ENCODE data around the gene CFAP46. TPM values are rescaled to one million over a fixed set of nuclear protein-coding genes. Genes with fewer than 3 reads are reported as not detected.

Gene CFAP46
- total RNA-seq, 2 experiments from 2014 or later: not detected

DNA sequence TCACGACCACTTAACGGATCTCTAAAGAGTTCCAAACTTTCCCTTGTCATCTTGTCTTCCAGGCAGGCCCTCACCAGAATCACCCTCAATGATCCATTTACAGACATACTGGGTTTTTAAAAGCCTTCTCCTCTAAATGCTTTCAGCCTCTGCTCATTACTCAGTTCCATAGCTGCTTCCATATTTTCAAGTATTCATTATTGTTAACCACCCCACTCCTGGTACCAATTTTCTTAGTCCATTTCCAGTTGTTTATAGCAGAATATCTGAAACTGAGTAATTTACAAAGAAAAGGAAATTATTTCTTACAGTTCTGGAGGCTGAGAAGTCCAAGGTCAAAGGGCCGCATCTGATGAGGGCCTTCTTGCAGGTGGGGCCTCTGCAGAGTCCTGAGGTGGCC is 100.0 kb downstream of the CFAP46 start:
- Histone ChIP-seq H3K4me2 (ENCODE audit: low read length) (no peak overlapping the region), H3K4me1 (ENCODE audit: insufficient read depth, low read length, poor library complexity, severe bottlenecking) (no peaks in the 10 kb centered on the region), H3K4me3 (ENCODE audit: low read depth, low read length, poor library complexity, severe bottlenecking) (no peak overlapping the region), H4K20me1 (ENCODE audit: insufficient read depth, low read length) (no peaks in the 10 kb centered on the region), H3K9me3 (ENCODE audit: low read length) (no peaks in the 10 kb centered on the region), H3K79me2 (ENCODE audit: insufficient read depth, low read depth, low read length) (no peaks in the 10 kb centered on the region), H3K36me3 (ENCODE audit: insufficient read depth, low read length) (no peaks in the 10 kb centered on the region), H2AFZ (ENCODE audit: low read length) (no peak overlapping the region), H3K27ac (ENCODE audit: low read depth, low read length, poor library complexity, severe bottlenecking) (no peak overlapping the region), H3K9me2 (ENCODE audit: insufficient read depth, low read length) (no peaks in the 10 kb centered on the region)
- intact Hi-C loops (cut with micrococcal nuclease; ENCODE audit: unreplicated experiment): no loop called here
- TF ChIP-seq, protein P1, sequence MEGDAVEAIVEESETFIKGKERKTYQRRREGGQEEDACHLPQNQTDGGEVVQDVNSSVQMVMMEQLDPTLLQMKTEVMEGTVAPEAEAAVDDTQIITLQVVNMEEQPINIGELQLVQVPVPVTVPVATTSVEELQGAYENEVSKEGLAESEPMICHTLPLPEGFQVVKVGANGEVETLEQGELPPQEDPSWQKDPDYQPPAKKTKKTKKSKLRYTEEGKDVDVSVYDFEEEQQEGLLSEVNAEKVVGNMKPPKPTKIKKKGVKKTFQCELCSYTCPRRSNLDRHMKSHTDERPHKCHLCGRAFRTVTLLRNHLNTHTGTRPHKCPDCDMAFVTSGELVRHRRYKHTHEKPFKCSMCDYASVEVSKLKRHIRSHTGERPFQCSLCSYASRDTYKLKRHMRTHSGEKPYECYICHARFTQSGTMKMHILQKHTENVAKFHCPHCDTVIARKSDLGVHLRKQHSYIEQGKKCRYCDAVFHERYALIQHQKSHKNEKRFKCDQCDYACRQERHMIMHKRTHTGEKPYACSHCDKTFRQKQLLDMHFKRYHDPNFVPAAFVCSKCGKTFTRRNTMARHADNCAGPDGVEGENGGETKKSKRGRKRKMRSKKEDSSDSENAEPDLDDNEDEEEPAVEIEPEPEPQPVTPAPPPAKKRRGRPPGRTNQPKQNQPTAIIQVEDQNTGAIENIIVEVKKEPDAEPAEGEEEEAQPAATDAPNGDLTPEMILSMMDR (conservative IDR thresholded peaks at IDR 0.05; ENCODE audit: low read length): no peak
- no peak for TF ChIP-seq EZH2phosphoT487 (IDR thresholded peaks at IDR 0.05; ENCODE audit: borderline replicate concordance, low read depth, low read length)
- BruUV-seq (replicated peaks): no TSS peak
- CTCF ChIA-PET (ENCODE audit: unreplicated experiment): no interaction called here
- no peak for DNase-seq (ENCODE audit: low spot score)
- POLR2A ChIA-PET: no interaction called here

DNA sequence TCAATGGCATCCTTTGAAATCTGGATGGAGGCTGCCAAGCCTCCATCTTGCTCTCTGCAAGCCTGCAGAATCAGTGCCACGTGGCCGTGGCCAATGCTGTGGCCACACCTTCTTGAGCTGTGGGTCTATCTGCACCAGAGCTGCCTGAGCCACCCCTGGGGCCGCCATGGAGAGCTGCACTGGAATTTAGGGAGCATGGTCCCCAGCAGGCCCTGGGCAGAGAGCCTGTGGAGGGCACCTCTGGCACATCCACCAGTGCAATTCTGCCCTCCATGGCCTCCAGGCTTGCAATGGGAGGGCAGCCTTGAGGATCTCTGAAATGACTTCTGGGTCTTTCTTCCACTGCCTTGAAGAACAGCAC is 100.8 kb downstream of the CFAP46 start:
- no peak for TF ChIP-seq EZH2phosphoT487 (IDR thresholded peaks at IDR 0.05; ENCODE audit: borderline replicate concordance, low read depth, low read length)
- TF ChIP-seq, protein P1 (conservative IDR thresholded peaks at IDR 0.05; ENCODE audit: low read length): no peak
- no peak overlapping the region for H2AFZ ChIP-seq (ENCODE audit: low read length)
- ChIA-PET CTCF (ENCODE audit: unreplicated experiment) (no interaction called here), POLR2A (no interaction called here)
- no peak overlapping the region for H3K27ac ChIP-seq (ENCODE audit: low read depth, low read length, poor library complexity, severe bottlenecking)
- no TSS peak for BruUV-seq (replicated peaks)
- H3K4me1 ChIP-seq (ENCODE audit: insufficient read depth, low read length, poor library complexity, severe bottlenecking): no peaks in the 10 kb centered on the region
- H3K9me3 ChIP-seq (ENCODE audit: low read length): no peaks in the 10 kb centered on the region
- no peak for DNase-seq (ENCODE audit: low spot score)
- H3K79me2 ChIP-seq (ENCODE audit: insufficient read depth, low read depth, low read length): no peaks in the 10 kb centered on the region
- H4K20me1 ChIP-seq (ENCODE audit: insufficient read depth, low read length): no peaks in the 10 kb centered on the region
- no peak overlapping the region for H3K4me2 ChIP-seq (ENCODE audit: low read length)
- intact Hi-C loops (cut with micrococcal nuclease; ENCODE audit: unreplicated experiment): no loop called here
- no peaks in the 10 kb centered on the region for H3K9me2 ChIP-seq (ENCODE audit: insufficient read depth, low read length)
- no peaks in the 10 kb centered on the region for H3K36me3 ChIP-seq (ENCODE audit: insufficient read depth, low read length)
- H3K4me3 ChIP-seq (ENCODE audit: low read depth, low read length, poor library complexity, severe bottlenecking): no peak overlapping the region

DNA sequence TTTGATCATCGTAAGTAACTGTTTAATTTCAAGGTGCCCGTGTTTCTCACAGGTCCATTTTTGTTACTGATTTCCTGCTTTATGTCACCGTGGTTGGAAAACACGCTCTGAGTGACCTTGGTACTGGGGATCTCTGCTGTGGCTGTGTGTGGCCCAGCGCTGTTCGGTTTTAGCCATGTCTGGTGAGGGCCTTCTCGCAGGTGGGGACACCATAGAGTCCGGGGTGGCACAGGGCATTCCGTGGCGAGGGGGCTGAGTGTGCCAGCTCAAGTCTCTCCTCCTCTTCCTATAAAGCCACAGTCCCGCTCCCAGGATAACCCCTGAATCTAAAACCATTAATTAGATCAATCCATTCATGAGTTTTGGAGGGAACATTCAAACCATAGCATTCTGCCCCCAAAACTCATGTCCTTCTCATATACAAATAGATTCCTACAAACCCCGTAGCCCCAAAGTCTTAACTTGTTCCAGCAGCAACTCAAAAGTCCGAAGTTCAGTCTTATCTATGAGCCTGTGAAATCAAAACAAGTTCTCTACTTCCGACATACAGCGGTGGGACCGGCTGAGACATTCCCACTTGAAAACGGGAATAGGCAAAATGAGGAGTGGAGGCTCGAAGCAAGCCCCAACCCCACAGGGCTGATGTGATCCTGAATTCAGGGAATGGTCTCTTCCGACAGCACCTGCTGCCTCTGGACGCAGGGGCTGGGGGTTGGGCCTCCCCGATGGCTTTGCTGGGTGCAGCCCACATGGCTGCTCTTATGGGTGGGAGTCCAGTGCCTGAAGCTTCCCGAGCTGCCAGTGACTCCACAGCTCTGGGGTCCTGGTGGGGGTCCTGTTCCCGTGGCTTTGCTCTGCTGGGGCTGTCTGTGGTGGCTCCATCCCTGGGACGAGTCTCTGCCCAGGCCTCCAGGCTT is 101.4 kb downstream of the CFAP46 start:
- intact Hi-C loops (cut with micrococcal nuclease; ENCODE audit: unreplicated experiment): no loop called here
- Histone ChIP-seq H3K4me1 (ENCODE audit: insufficient read depth, low read length, poor library complexity, severe bottlenecking) (no peaks in the 10 kb centered on the region), H3K79me2 (ENCODE audit: insufficient read depth, low read depth, low read length) (no peaks in the 10 kb centered on the region), H3K36me3 (ENCODE audit: insufficient read depth, low read length) (no peaks in the 10 kb centered on the region), H3K27ac (ENCODE audit: low read depth, low read length, poor library complexity, severe bottlenecking) (no peak overlapping the region), H4K20me1 (ENCODE audit: insufficient read depth, low read length) (no peaks in the 10 kb centered on the region), H3K4me2 (ENCODE audit: low read length) (no peak overlapping the region), H3K9me2 (ENCODE audit: insufficient read depth, low read length) (no peaks in the 10 kb centered on the region), H2AFZ (ENCODE audit: low read length) (no peak overlapping the region), H3K4me3 (ENCODE audit: low read depth, low read length, poor library complexity, severe bottlenecking) (no peak overlapping the region), H3K9me3 (ENCODE audit: low read length) (no peaks in the 10 kb centered on the region)
- POLR2A ChIA-PET: no interaction called here
- no TSS peak for BruUV-seq (replicated peaks)
- CTCF ChIA-PET (ENCODE audit: unreplicated experiment): no interaction called here
- no peak for DNase-seq (ENCODE audit: low spot score)
- TF ChIP-seq, protein P1 (conservative IDR thresholded peaks at IDR 0.05; ENCODE audit: low read length): no peak
- TF ChIP-seq EZH2phosphoT487 (IDR thresholded peaks at IDR 0.05; ENCODE audit: borderline replicate concordance, low read depth, low read length): no peak
